HepG2 (cell line): ENCODE measurements around the gene DCST2. TPM values are rescaled to one million over a fixed set of nuclear protein-coding genes. Genes with fewer than 3 reads are reported as not detected.

Source experiments
- CHCHD3 ChIP-seq: sonication (generic); formaldehyde crosslinking; IDR thresholded peaks from 2 replicates; pipeline ENCODE4 v1.8.0; 2022; ENCODE audit warnings: mild to moderate bottlenecking, missing genetic modification reagents, moderate library complexity
- KDM3A ChIP-seq: IDR thresholded peaks from 2 replicates; pipeline ENCODE4 v1.6.1; 2018; ENCODE audit warnings: low read depth, missing compliant biosample characterization
- MED1 ChIP-seq: sonication (generic); formaldehyde crosslinking; IDR thresholded peaks from 2 replicates; pipeline ENCODE4 v1.4.0; 2020; ENCODE audit warnings: missing genetic modification reagents
- PAF1 ChIP-seq: IDR thresholded peaks from 2 replicates; pipeline ENCODE4 v1.6.1; 2016; ENCODE audit warnings: missing genetic modification reagents, missing compliant biosample characterization
- PAWR ChIP-seq: sonication (generic); formaldehyde crosslinking; IDR thresholded peaks from 2 replicates; pipeline ENCODE4 v1.4.0; 2020; ENCODE audit warnings: missing genetic modification reagents, mild to moderate bottlenecking, borderline replicate concordance
- SMAD3 ChIP-seq: sonication (generic); formaldehyde crosslinking; IDR thresholded peaks from 2 replicates; pipeline ENCODE4 v1.4.0; 2020; ENCODE audit warnings: missing genetic modification reagents
- SNRNP70 ChIP-seq: fragments of 200-400 bp; formaldehyde crosslinking; IDR thresholded peaks from 2 replicates; pipeline ENCODE4 v1.6.1; 2017; ENCODE audit warnings: mild to moderate bottlenecking, low read depth, low read length, moderate library complexity
- TCF7L2 ChIP-seq: IDR thresholded peaks from 2 replicates; pipeline ENCODE4 v1.6.1; 2011; ENCODE audit warnings: mild to moderate bottlenecking, low read depth, low read length, moderate library complexity
- ZBTB42 ChIP-seq: sonication (generic); formaldehyde crosslinking; IDR thresholded peaks from 2 replicates; pipeline ENCODE4 v1.5.0; 2020; ENCODE audit warnings: mild to moderate bottlenecking, missing genetic modification reagents
- ZBTB44 ChIP-seq: sonication (generic); formaldehyde crosslinking; IDR thresholded peaks from 2 replicates; pipeline ENCODE4 v1.4.0; 2020; ENCODE audit warnings: missing genetic modification reagents
- ZNF136 ChIP-seq: sonication (generic); formaldehyde crosslinking; IDR thresholded peaks from 2 replicates; pipeline ENCODE4 v1.8.1; 2022; ENCODE audit warnings: low read depth, mild to moderate bottlenecking, moderate library complexity, missing genetic modification reagents
- ZNF563 ChIP-seq: sonication (generic); formaldehyde crosslinking; IDR thresholded peaks from 2 replicates; pipeline ENCODE4 v1.8.0; 2022; ENCODE audit warnings: mild to moderate bottlenecking, moderate library complexity, missing genetic modification reagents
- ZNF567 ChIP-seq: sonication (generic); formaldehyde crosslinking; IDR thresholded peaks from 2 replicates; pipeline ENCODE4 v1.8.1; 2023; ENCODE audit warnings: mild to moderate bottlenecking, missing genetic modification reagents, borderline replicate concordance
- ZNF878 ChIP-seq: sonication (generic); formaldehyde crosslinking; IDR thresholded peaks from 2 replicates; pipeline ENCODE4 v1.8.1; 2023; ENCODE audit warnings: mild to moderate bottlenecking, missing genetic modification reagents, moderate library complexity
- ZSCAN31 ChIP-seq: sonication (generic); formaldehyde crosslinking; IDR thresholded peaks from 2 replicates; pipeline ENCODE4 v1.5.0; 2020; ENCODE audit warnings: low read depth, mild to moderate bottlenecking, missing genetic modification reagents
- polyA plus RNA-seq, 8 experiments: library from polyadenylated mRNA; depleted of rRNA in 3 of 8; stranded (reverse) in 7 of 8; unstranded in 1 of 8; fragments of >200 nt; fragmentation: Illumina TruSeq in 4 of 8; extraction: Trizol in 4 of 8; gene quantifications; 2 replicates each; pipeline versions ENCODE4 v1.2.1 to v1.2.3, GENCODE V29; 2011 to 2016; ENCODE audit warnings: low read depth in 4 of 8, missing spikeins in 1 of 8, mixed read lengths in 1 of 8; ENCODE audit not compliant: insufficient read depth in 1 of 8
- total RNA-seq, 5 experiments: library from RNA; depleted of rRNA; stranded (reverse); fragments of >200 nt; fragmentation: Illumina TruSeq; extraction: Trizol; gene quantifications; 2 replicates each; pipeline ENCODE4 v1.2.3, GENCODE V29; 2016; ENCODE audit warnings: low read depth in 1 of 5
- TF ChIP-seq, protein P1 (sequence below): sonication (generic); formaldehyde crosslinking; IDR thresholded peaks from 2 replicates; pipeline ENCODE4 v1.4.0; 2020; ENCODE audit warnings: missing genetic modification reagents, mild to moderate bottlenecking, borderline replicate concordance
- TF ChIP-seq, protein P2 (sequence below): sonication (generic); formaldehyde crosslinking; IDR thresholded peaks from 2 replicates; pipeline ENCODE4 v1.4.0; 2020; ENCODE audit warnings: missing genetic modification reagents, borderline replicate concordance
- TF ChIP-seq, protein P3 (sequence below): sonication (generic); formaldehyde crosslinking; IDR thresholded peaks from 2 replicates; pipeline ENCODE4 v1.4.0; 2020; ENCODE audit warnings: mild to moderate bottlenecking, missing genetic modification reagents

The DCST2 gene
- total and polyA plus RNA-seq, 2 of the 13 experiments (the other 11 are each of a cell fraction or from before 2014, with no cell fraction given) = 0.74 TPM; not detected in 1

- TF ChIP-seq, protein P1, sequence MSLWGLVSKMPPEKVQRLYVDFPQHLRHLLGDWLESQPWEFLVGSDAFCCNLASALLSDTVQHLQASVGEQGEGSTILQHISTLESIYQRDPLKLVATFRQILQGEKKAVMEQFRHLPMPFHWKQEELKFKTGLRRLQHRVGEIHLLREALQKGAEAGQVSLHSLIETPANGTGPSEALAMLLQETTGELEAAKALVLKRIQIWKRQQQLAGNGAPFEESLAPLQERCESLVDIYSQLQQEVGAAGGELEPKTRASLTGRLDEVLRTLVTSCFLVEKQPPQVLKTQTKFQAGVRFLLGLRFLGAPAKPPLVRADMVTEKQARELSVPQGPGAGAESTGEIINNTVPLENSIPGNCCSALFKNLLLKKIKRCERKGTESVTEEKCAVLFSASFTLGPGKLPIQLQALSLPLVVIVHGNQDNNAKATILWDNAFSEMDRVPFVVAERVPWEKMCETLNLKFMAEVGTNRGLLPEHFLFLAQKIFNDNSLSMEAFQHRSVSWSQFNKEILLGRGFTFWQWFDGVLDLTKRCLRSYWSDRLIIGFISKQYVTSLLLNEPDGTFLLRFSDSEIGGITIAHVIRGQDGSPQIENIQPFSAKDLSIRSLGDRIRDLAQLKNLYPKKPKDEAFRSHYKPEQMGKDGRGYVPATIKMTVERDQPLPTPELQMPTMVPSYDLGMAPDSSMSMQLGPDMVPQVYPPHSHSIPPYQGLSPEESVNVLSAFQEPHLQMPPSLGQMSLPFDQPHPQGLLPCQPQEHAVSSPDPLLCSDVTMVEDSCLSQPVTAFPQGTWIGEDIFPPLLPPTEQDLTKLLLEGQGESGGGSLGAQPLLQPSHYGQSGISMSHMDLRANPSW = no peak; the same call in 1 of the 2 replicates
- TF ChIP-seq PAWR (CRISPR knock-in tag) (no peak), SNRNP70 (no peak), ZBTB42 (no peak), ZNF136 (CRISPR knock-in tag) (0 out of 2 replicates have a peak, but pooled peaks have one; percentile 28), ZNF567 (no peak), ZSCAN31 (peak; percentile 69; the same call in 1 of the 2 replicates), ZBTB44 (CRISPR knock-in tag) (no peak), TCF7L2 (no peak), SMAD3 (CRISPR knock-in tag) (peak; percentile 23; the same call in 1 of the 2 replicates), CHCHD3 (CRISPR knock-in tag) (no peak), KDM3A (CRISPR knock-in tag) (no peak), ZNF878 (CRISPR knock-in tag) (0 out of 2 replicates have a peak, but pooled peaks have one; percentile 47), ZNF563 (CRISPR knock-in tag) (no peak), PAF1 (CRISPR knock-in tag) (peak; percentile 74; the same call in 1 of the 2 replicates), MED1 (CRISPR knock-in tag) (peak; percentile 91)
- TF ChIP-seq, protein P2, sequence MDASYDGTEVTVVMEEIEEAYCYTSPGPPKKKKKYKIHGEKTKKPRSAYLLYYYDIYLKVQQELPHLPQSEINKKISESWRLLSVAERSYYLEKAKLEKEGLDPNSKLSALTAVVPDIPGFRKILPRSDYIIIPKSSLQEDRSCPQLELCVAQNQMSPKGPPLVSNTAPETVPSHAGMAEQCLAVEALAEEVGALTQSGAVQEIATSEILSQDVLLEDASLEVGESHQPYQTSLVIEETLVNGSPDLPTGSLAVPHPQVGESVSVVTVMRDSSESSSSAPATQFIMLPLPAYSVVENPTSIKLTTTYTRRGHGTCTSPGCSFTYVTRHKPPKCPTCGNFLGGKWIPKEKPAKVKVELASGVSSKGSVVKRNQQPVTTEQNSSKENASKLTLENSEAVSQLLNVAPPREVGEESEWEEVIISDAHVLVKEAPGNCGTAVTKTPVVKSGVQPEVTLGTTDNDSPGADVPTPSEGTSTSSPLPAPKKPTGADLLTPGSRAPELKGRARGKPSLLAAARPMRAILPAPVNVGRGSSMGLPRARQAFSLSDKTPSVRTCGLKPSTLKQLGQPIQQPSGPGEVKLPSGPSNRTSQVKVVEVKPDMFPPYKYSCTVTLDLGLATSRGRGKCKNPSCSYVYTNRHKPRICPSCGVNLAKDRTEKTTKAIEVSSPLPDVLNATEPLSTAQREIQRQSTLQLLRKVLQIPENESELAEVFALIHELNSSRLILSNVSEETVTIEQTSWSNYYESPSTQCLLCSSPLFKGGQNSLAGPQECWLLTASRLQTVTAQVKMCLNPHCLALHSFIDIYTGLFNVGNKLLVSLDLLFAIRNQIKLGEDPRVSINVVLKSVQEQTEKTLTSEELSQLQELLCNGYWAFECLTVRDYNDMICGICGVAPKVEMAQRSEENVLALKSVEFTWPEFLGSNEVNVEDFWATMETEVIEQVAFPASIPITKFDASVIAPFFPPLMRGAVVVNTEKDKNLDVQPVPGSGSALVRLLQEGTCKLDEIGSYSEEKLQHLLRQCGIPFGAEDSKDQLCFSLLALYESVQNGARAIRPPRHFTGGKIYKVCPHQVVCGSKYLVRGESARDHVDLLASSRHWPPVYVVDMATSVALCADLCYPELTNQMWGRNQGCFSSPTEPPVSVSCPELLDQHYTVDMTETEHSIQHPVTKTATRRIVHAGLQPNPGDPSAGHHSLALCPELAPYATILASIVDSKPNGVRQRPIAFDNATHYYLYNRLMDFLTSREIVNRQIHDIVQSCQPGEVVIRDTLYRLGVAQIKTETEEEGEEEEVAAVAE (CRISPR knock-in tag) = no peak
- TF ChIP-seq, protein P3, sequence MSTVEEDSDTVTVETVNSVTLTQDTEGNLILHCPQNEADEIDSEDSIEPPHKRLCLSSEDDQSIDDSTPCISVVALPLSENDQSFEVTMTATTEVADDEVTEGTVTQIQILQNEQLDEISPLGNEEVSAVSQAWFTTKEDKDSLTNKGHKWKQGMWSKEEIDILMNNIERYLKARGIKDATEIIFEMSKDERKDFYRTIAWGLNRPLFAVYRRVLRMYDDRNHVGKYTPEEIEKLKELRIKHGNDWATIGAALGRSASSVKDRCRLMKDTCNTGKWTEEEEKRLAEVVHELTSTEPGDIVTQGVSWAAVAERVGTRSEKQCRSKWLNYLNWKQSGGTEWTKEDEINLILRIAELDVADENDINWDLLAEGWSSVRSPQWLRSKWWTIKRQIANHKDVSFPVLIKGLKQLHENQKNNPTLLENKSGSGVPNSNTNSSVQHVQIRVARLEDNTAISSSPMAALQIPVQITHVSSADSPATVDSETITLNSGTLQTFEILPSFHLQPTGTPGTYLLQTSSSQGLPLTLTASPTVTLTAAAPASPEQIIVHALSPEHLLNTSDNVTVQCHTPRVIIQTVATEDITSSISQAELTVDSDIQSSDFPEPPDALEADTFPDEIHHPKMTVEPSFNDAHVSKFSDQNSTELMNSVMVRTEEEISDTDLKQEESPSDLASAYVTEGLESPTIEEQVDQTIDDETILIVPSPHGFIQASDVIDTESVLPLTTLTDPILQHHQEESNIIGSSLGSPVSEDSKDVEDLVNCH (CRISPR knock-in tag) = no peak
These were observed 60.9 kb downstream of the DCST2 start (continued) for GRCh38 chr1:154972517-154973343.
